Astrocyte of the cerebellum (primary cell): Measurements from ENCODE around the gene ZFP36.

Experiments used
- DNase-seq: peaks from one replicate; pipeline ENCODE4 v3.0.0-alpha.2; 2011; ENCODE audit warnings: low read depth
- H3K4me3 ChIP-seq: 2 replicates; pipeline ENCODE4 v1.5.1; 2011; ENCODE audit warnings: mild to moderate bottlenecking, low read depth, low read length, moderate library complexity
- in situ Hi-C: cut with HindIII; loops from 2 replicates; pipeline ENCODE4 v1.10.0; 2017; ENCODE audit warnings: low sequenced_read_pairs
- TF ChIP-seq, protein P1 (sequence below): IDR thresholded peaks from 2 replicates; pipeline ENCODE4 v1.5.1; 2012; ENCODE audit warnings: low read length, low read depth, moderate library complexity, mild to moderate bottlenecking; ENCODE audit errors: missing control alignments

ZFP36 gene

DNA sequence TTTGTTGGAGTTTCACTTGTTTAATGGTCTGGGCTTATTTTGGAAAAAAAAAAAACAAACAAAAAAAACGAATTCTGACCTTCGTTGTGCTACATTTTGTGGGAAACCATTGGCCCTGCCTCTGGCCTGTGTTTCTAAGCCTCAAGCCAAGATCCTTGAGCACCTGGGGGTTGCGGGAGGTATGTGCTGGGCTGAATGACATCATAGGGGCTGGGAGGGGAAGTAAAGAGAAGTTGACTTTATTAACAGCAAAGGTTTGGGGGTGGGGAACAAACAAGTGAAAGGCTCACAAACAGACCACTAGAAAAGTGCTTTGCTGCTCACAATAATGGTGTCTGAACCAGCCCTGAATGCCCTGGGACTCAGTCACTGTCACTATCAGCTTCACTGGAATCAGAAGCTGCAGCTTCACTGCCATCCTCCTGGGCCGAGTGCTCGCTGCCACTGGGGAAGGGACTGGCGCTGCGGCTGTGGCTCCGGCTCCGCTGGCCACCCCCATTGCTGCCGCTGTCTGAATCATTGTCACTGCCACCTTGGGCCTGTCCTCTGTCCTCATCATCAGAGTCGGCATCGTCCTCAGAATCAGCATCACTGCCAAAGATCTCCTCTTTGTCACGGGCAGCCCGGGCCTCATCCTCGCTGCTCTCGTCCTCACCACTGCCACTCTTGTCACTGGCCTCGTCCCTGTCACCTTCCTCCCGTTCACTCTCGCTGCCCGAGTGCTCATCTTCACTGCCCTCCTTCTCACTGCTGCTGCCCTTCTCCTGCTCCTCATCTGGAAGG lies 20.8 kb upstream of the ZFP36 start:
- no peak for DNase-seq
- H3K4me3 ChIP-seq: no peak overlapping the region
- TF ChIP-seq, protein P1, sequence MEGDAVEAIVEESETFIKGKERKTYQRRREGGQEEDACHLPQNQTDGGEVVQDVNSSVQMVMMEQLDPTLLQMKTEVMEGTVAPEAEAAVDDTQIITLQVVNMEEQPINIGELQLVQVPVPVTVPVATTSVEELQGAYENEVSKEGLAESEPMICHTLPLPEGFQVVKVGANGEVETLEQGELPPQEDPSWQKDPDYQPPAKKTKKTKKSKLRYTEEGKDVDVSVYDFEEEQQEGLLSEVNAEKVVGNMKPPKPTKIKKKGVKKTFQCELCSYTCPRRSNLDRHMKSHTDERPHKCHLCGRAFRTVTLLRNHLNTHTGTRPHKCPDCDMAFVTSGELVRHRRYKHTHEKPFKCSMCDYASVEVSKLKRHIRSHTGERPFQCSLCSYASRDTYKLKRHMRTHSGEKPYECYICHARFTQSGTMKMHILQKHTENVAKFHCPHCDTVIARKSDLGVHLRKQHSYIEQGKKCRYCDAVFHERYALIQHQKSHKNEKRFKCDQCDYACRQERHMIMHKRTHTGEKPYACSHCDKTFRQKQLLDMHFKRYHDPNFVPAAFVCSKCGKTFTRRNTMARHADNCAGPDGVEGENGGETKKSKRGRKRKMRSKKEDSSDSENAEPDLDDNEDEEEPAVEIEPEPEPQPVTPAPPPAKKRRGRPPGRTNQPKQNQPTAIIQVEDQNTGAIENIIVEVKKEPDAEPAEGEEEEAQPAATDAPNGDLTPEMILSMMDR: no peak
- in situ Hi-C loops: no loop called here

DNA sequence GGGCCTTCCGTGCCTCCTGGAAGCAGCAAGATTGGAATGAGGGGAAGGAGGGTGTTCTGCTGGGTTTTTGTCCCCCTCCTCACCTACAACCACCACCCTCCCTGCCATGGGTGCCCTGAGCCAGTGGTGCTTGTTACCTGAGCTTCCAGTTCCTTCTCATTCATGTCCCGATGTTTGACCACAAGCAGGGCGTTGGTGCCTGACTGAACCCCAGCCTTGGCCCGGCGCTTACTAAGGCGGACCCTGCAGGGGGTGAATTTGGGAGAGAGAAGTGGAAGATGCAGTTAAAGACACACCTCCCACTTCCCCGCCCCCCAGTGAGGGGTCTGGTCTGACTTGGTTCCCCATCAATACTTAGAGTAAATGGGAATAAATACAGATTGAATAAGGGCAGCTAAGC lies 20.1 kb upstream of the ZFP36 start:
- TF ChIP-seq, protein P1: no peak
- in situ Hi-C loops: no loop called here
- no peak overlapping the region for H3K4me3 ChIP-seq

DNA sequence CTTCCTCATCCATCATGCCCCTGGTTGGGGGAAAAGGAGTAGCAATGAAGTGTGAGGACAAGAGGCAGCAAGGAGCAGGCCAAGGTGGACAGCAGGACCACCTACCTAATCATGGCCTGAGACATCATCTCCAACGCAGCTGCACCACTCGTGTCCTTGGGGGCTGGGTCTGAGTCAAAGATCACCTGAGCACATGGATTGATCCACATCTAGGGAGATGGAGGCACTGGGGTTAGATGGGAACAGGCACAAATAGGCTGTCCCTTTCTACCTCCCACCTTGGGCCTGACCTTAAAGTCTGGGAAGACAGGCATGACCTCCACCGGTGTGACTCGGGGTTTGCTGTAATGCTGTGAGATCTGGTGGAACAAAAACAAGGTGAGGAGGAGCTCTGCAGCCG lies 18.0 kb upstream of the ZFP36 start:
- no peak overlapping the region for H3K4me3 ChIP-seq
- DNase-seq: no peak
- TF ChIP-seq, protein P1: no peak
- in situ Hi-C loops: no loop called here

More for the DNA sequence above, 20.1 kb upstream of the ZFP36 start:
- no peak for DNase-seq

GRCh38 chr19:39389631-39390414 lies 16.8 kb upstream of the ZFP36 start:
- no peak for DNase-seq
- TF ChIP-seq, protein P1: no peak
- H3K4me3 ChIP-seq: peak overlapping the region; percentile 98
- in situ Hi-C loops: no loop called here

DNA sequence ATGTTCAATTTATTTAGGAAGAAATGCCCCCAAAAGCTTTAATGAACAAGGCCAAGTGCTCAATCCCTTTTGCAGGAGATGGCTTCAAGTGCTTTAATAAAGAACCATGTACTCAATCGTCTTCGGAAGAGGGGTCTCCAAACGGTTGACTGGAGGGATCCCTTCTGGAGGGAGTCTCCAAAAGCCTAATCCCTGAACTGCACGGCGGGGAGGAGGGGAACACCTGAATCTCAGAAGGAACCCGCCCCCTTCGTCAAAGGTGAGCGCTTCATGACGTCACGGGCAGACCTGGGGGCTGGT lies 16.2 kb upstream of the ZFP36 start:
- in situ Hi-C loops: no loop called here
- TF ChIP-seq, protein P1: no peak
- no peak for DNase-seq
- peak overlapping the region; percentile 98 for H3K4me3 ChIP-seq

GRCh38 chr19:39390751-39391437 lies 15.8 kb upstream of the ZFP36 start, which contains the start of the genes MED29 and PAF1:
MED29 (plus strand) TSS chr19:39391378; CDS start chr19:39391423, 45 bp downstream.
PAF1 (minus strand) TSS chr19:39391106; CDS start chr19:39390864, 242 bp downstream.
- TF ChIP-seq, protein P1: peak; percentile 5
- H3K4me3 ChIP-seq: peak within 1 kb of the TSS; percentile 98
- peak; percentile 99 for DNase-seq
- in situ Hi-C loops: no loop called here
